ENCODE results near the gene LRCH3. TPM values are rescaled to one million over a fixed set of nuclear protein-coding genes. Genes with fewer than 3 reads are reported as not detected.

LRCH3 gene
- polyA plus RNA-seq, 2 of the 4 experiments (the other 2 are of a cell fraction), result 14.2 to 44.6 TPM

DNA sequence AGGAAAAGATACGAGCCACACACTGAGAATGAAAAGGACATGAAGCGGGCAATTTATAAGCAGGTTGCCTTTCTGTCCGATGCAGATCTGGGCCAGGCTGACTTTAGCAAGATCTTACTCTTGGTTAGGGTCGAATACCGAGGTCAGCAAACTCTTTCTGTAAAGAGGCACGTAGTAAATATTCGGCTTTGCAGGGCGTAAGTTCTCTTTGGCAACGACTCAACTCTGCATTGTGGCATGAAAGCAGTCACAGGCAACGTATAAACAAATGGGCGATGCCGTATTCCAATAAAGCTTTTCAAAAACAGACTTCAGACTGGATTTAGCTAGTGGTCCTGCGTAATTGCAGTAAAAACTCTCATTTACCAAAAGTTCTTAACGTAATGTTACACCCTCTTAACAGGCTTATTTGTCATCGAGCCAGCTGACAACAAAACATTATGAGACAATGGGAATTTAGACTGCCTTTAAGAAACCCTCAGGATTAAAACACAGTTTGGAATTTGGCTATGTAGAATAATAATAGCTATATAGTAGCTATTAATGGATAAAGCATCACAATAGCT is 145.8 kb downstream of the LRCH3 start:
- CTCF ChIA-PET, result interaction anchor here (0.9 to 2.6 kb wide), 3 partner anchors 11 to 143 kb away, joined by 3 to 13 read pairs (median 4); no protein-coding TSS in a partner anchor
- H3K4me1 ChIP-seq, result no peaks in the 10 kb centered on the region
- POLR2A ChIA-PET, result no interaction called here
- no peak for TF ChIP-seq JUNB (IDR thresholded peaks at IDR 0.05)
- no peak for TF ChIP-seq RCOR1 (IDR thresholded peaks at IDR 0.05; ENCODE audit: low read depth, low read length)
- no peak for TF ChIP-seq FOSL2 (IDR thresholded peaks at IDR 0.05)
- TF ChIP-seq FOSL2 (CRISPR knock-in tag; IDR thresholded peaks at IDR 0.05), result no peak
- TF ChIP-seq ZSCAN20 (CRISPR knock-in tag; IDR thresholded peaks at IDR 0.05), result no peak
- no peak for TF ChIP-seq CBX2 (IDR thresholded peaks at IDR 0.05; ENCODE audit: borderline replicate concordance, low read depth)
- TF ChIP-seq NPAS2 (CRISPR knock-in tag; IDR thresholded peaks at IDR 0.05; ENCODE audit: borderline replicate concordance), result no peak
- TF ChIP-seq GATA3 (IDR thresholded peaks at IDR 0.05; ENCODE audit: borderline replicate concordance), result no peak
- no peak for TF ChIP-seq ZC3H11A (IDR thresholded peaks at IDR 0.05)
- no peak for TF ChIP-seq KDM1A (IDR thresholded peaks at IDR 0.05; ENCODE audit: low read depth)
- TF ChIP-seq POLR2A (IDR thresholded peaks at IDR 0.05; ENCODE audit: low read length), result no peak
- no peak for TF ChIP-seq CHD2 (IDR thresholded peaks at IDR 0.05; ENCODE audit: low read length, partially characterized antibody)
- TF ChIP-seq, protein P1, sequence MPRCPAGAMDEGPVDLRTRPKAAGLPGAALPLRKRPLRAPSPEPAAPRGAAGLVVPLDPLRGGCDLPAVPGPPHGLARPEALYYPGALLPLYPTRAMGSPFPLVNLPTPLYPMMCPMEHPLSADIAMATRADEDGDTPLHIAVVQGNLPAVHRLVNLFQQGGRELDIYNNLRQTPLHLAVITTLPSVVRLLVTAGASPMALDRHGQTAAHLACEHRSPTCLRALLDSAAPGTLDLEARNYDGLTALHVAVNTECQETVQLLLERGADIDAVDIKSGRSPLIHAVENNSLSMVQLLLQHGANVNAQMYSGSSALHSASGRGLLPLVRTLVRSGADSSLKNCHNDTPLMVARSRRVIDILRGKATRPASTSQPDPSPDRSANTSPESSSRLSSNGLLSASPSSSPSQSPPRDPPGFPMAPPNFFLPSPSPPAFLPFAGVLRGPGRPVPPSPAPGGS (IDR thresholded peaks at IDR 0.05), result no peak
- no peaks in the 10 kb centered on the region for H3K9me3 ChIP-seq
- H3K27ac ChIP-seq, result no peak overlapping the region
- H3K4me3 ChIP-seq, result no peak overlapping the region
- DNase-seq (ENCODE audit: low read depth in 1 of 2, low spot score in 1 of 2), result no peak
- ATAC-seq, result no peak
- FAIRE-seq, result no peak
- no peak overlapping the region for H3K4me2 ChIP-seq
- WGBS (ENCODE audit: missing lambda C conversion rate), result 85% methylated on average over 15 of the region's 15 CpGs

Small RNA genes within 50 kb of the gene (small RNA-seq; reads per million reads assigned to genes)
- gene RNU6-858P, result 0 reads per million in 6 experiments

Other genes with a start within 250 kb of the LRCH3 start
- gene BDH1, start 235.3 kb upstream of the LRCH3 start, polyA plus RNA-seq (2011; rRNA removed), result 4.4 and 4.6 TPM in 2 replicates
- gene BDH1, start 235.3 kb upstream of the LRCH3 start, polyA plus RNA-seq (2017; fragmentation: RNase III; extraction: RNeasy Plus Mini Kit Qiagen cat#74134 plus additional on column Dnase treatment), result 2.8 to 3.7 TPM (median 3.1 TPM) in 3 replicates
- 8.0 and 8.2 TPM in 2 replicates for gene RUBCN, start 54.4 kb upstream of the LRCH3 start, polyA plus RNA-seq (2011; rRNA removed)
- 5.7 to 6.5 TPM (median 6.1 TPM) in 3 replicates for gene RUBCN, start 54.4 kb upstream of the LRCH3 start, polyA plus RNA-seq (2017; fragmentation: RNase III; extraction: RNeasy Plus Mini Kit Qiagen cat#74134 plus additional on column Dnase treatment)
- gene FYTTD1, start 41.4 kb upstream of the LRCH3 start, polyA plus RNA-seq (2011; rRNA removed), result 24.8 and 37.3 TPM in 2 replicates
- 19.8 to 22.2 TPM (median 20.9 TPM) in 3 replicates for gene FYTTD1, start 41.4 kb upstream of the LRCH3 start, polyA plus RNA-seq (2017; fragmentation: RNase III; extraction: RNeasy Plus Mini Kit Qiagen cat#74134 plus additional on column Dnase treatment)
- gene RPL35A, start 158.9 kb downstream of the LRCH3 start, polyA plus RNA-seq (2011; rRNA removed), result 749 and 930 TPM in 2 replicates
- gene RPL35A, start 158.9 kb downstream of the LRCH3 start, polyA plus RNA-seq (2017; fragmentation: RNase III; extraction: RNeasy Plus Mini Kit Qiagen cat#74134 plus additional on column Dnase treatment), result 976 to 1,092 TPM (median 1,060 TPM) in 3 replicates
- 4.8 and 5.6 TPM in 2 replicates for gene LMLN, start 169.0 kb downstream of the LRCH3 start, polyA plus RNA-seq (2011; rRNA removed)
- gene LMLN, start 169.0 kb downstream of the LRCH3 start, polyA plus RNA-seq (2017; fragmentation: RNase III; extraction: RNeasy Plus Mini Kit Qiagen cat#74134 plus additional on column Dnase treatment), result 2.2 to 2.4 TPM (median 2.2 TPM) in 3 replicates

Measured in A549 (cell line).